Measurements from ENCODE around the gene THRB.

DNA sequence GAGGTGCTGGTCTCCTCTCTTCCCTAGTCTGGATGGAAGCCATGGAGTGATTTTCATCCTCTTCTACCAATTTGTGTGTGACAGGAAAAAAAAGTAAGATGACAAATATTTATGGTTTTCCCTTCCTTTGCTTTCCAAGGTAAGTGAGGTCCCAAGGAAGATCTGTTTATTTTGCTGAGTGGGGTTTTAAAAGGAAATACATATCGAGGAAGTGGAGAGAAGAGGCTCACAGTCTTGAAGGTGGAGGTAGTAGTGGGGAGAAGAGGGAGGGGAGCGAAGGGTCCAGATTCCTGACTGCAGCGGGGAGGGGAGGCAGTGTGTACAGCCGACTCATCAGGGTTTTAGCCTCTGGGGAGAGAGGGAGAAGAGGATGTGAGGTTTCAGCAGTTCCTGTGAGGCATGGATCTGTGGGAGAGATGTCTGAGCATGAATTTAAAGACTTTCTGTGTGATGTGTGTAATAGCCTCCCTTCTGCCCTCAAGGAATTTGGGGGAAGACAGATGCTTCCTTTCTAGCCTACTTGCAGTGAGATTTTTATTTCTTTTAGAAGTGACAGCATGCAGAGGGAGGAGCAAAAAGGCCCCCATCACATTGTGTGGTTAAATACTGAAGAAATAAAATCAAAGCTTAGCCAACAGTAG lies 272.4 kb downstream of the THRB start:
- TF ChIP-seq, protein P1, sequence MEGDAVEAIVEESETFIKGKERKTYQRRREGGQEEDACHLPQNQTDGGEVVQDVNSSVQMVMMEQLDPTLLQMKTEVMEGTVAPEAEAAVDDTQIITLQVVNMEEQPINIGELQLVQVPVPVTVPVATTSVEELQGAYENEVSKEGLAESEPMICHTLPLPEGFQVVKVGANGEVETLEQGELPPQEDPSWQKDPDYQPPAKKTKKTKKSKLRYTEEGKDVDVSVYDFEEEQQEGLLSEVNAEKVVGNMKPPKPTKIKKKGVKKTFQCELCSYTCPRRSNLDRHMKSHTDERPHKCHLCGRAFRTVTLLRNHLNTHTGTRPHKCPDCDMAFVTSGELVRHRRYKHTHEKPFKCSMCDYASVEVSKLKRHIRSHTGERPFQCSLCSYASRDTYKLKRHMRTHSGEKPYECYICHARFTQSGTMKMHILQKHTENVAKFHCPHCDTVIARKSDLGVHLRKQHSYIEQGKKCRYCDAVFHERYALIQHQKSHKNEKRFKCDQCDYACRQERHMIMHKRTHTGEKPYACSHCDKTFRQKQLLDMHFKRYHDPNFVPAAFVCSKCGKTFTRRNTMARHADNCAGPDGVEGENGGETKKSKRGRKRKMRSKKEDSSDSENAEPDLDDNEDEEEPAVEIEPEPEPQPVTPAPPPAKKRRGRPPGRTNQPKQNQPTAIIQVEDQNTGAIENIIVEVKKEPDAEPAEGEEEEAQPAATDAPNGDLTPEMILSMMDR (conservative IDR thresholded peaks at IDR 0.05): no peak
- no peak for TF ChIP-seq EZH2 (IDR thresholded peaks at IDR 0.05; ENCODE audit: low read depth)
